Common myeloid progenitor, CD34-positive (primary cell): ENCODE results near the gene STAT6.

ENCODE experiments used
- CTCF ChIA-PET: fragments of 350-600 bp; sonication (Branson Sonifier 250); formaldehyde crosslinking; loops from one replicate; lab custom pipeline; 2021; ENCODE audit warnings: antibody characterized with exemption; lab: Charles Lee
- POLR2A ChIA-PET: fragments of 350-600 bp; sonication (Branson Sonifier 250); formaldehyde crosslinking; loops from one replicate; lab custom pipeline; 2021; ENCODE audit warnings: antibody characterized with exemption; lab: Charles Lee
- DNase-seq, 3 donors: peaks; one replicate each; pipeline versions ENCODE4 v3.0.0 to v3.0.0-alpha.2; 2013
- H3K27ac ChIP-seq, 2 experiments: 1 replicate in 1 of 2; 2 replicates in 1 of 2; pipeline ENCODE4 v1.7.0; 2013; ENCODE audit warnings: inconsistent platforms in 2 of 2, low read length in 2 of 2, mild to moderate bottlenecking in 2 of 2, low read depth in 1 of 2, moderate library complexity in 1 of 2; ENCODE audit not compliant: severe bottlenecking in 2 of 2, insufficient read depth in 1 of 2, poor library complexity in 1 of 2
- H3K27me3 ChIP-seq, 5 experiments: replicated peaks in 2 of 5; 1 replicate in 3 of 5; 2 replicates in 2 of 5; pipeline versions ENCODE4 v1.6.1 to v1.7.0; 2013; ENCODE audit warnings: low read length in 4 of 5, mild to moderate bottlenecking in 2 of 5, moderate library complexity in 2 of 5, inconsistent platforms in 1 of 5; ENCODE audit not compliant: insufficient read depth in 5 of 5, control insufficient read depth in 4 of 5
- H3K36me3 ChIP-seq, 4 experiments: 1 replicate in 2 of 4; 2 replicates in 2 of 4; pipeline versions ENCODE4 v1.6.1 to v1.7.0; 2013; ENCODE audit warnings: low read length in 3 of 4, control low read depth in 1 of 4, mild to moderate bottlenecking in 1 of 4; ENCODE audit not compliant: control insufficient read depth in 4 of 4, insufficient read depth in 4 of 4
- H3K4me1 ChIP-seq, 4 experiments: 1 replicate in 3 of 4; 2 replicates in 1 of 4; pipeline versions ENCODE4 v1.6.1 to v1.7.1; 2013; ENCODE audit warnings: low read length in 3 of 4, mild to moderate bottlenecking in 3 of 4, control low read depth in 1 of 4, inconsistent platforms in 1 of 4, moderate library complexity in 1 of 4; ENCODE audit not compliant: control insufficient read depth in 4 of 4, insufficient read depth in 4 of 4; ENCODE audit errors: control extremely low read depth in 1 of 4
- H3K4me3 ChIP-seq, 7 experiments: 1 replicate in 4 of 7; 2 replicates in 3 of 7; pipeline versions ENCODE4 v1.5.1 to v1.7.0; 2013; ENCODE audit warnings: mild to moderate bottlenecking in 7 of 7, low read length in 6 of 7, moderate library complexity in 6 of 7, inconsistent platforms in 2 of 7, low read depth in 2 of 7, control low read depth in 1 of 7; ENCODE audit not compliant: insufficient read depth in 4 of 7, control insufficient read depth in 1 of 7; ENCODE audit errors: extremely low read depth in 1 of 7
- H3K9me3 ChIP-seq, 5 experiments: 1 replicate in 4 of 5; 2 replicates in 1 of 5; pipeline versions ENCODE4 v1.6.1 to v1.7.1; 2013; ENCODE audit warnings: low read length in 4 of 5, mild to moderate bottlenecking in 2 of 5, inconsistent platforms in 1 of 5, low read depth in 1 of 5, moderate library complexity in 1 of 5; ENCODE audit not compliant: control insufficient read depth in 4 of 5, insufficient read depth in 2 of 5; ENCODE audit errors: control extremely low read depth in 1 of 5
- WGBS: methylation state at CpG from one replicate; pipeline ENCODE4 v1.1.5; 2013; ENCODE audit not compliant: insufficient coverage; 5-methylcytosine and 5-hydroxymethylcytosine counted together

The STAT6 gene

GRCh38 chr12:57072661-57073060, 38.5 kb downstream of the STAT6 start:
- no peak overlapping the region for H3K27ac ChIP-seq
- no peaks in the 10 kb centered on the region for H3K27me3 ChIP-seq
- WGBS: 100% methylated on average over 2 of the region's 2 CpGs
- H3K4me3 ChIP-seq: no peak overlapping the region
- POLR2A ChIA-PET: interaction anchor here (0.6 kb wide), 1 partner anchor 39 kb away, joined by 8 read pairs; the partner anchor contains the start of gene STAT6
- DNase-seq: no peak
- H3K9me3 ChIP-seq: no peaks in the 10 kb centered on the region
- H3K4me1 ChIP-seq: peaks cover 0 to 11% (median 9%) of the 10 kb centered on the region in 4 experiments
- CTCF ChIA-PET: interaction anchor here (0.6 to 29.8 kb wide), 8 partner anchors 8 to 116 kb away, joined by 3 to 835 read pairs (median 6); partner anchors contain the start of genes NAB2 and STAT6
- H3K36me3 ChIP-seq: peaks cover 0 to 38% (median 14%) of the 10 kb centered on the region in 4 experiments

GRCh38 chr12:57069523-57069922, 41.6 kb downstream of the STAT6 start:
- WGBS: 0% methylated on average over 2 of the region's 3 CpGs
- peaks cover 3 to 48% (median 18%) of the 10 kb centered on the region in 4 experiments for H3K36me3 ChIP-seq
- H3K4me1 ChIP-seq: peaks cover 0 to 9% (median 6%) of the 10 kb centered on the region in 4 experiments
- no peaks in the 10 kb centered on the region for H3K27me3 ChIP-seq
- peak overlapping the region in 1 of 2 experiments; percentile 68 for H3K27ac ChIP-seq
- H3K4me3 ChIP-seq: no peak overlapping the region
- ChIA-PET CTCF (interaction anchor here (0.8 to 29.8 kb wide), 17 partner anchors 11 to 111 kb away, joined by 3 to 835 read pairs (median 6); partner anchors contain the start of genes NAB2, NEMP1 and STAT6), POLR2A (interaction anchor here (0.8 to 2.4 kb wide), 4 partner anchors 19 to 42 kb away, joined by 3 to 23 read pairs (median 6); partner anchors contain the start of genes NAB2 and STAT6)
- peak; percentile 89 to 94 (median 93) for DNase-seq
- no peaks in the 10 kb centered on the region for H3K9me3 ChIP-seq

GRCh38 chr12:57066245-57066644, 44.9 kb downstream of the STAT6 start:
- H3K4me1 ChIP-seq: peaks cover 0 to 15% (median 6%) of the 10 kb centered on the region in 4 experiments
- no peaks in the 10 kb centered on the region for H3K9me3 ChIP-seq
- POLR2A ChIA-PET: no interaction called here
- 95% methylated on average over 2 of the region's 2 CpGs for WGBS
- CTCF ChIA-PET: interaction anchor here (1.4 to 29.8 kb wide), 4 partner anchors 14 to 58 kb away, joined by 4 to 835 read pairs (median 14); partner anchors contain the start of genes NAB2 and STAT6
- H3K4me3 ChIP-seq: no peak overlapping the region
- no peak for DNase-seq
- H3K27ac ChIP-seq: no peak overlapping the region
- peaks cover 3 to 43% (median 16%) of the 10 kb centered on the region in 4 experiments for H3K36me3 ChIP-seq
- H3K27me3 ChIP-seq: no peaks in the 10 kb centered on the region

GRCh38 chr12:57063991-57064685, 47.0 kb downstream of the STAT6 start:
- H3K4me1 ChIP-seq: peaks cover 0 to 9% (median 0%) of the 10 kb centered on the region in 4 experiments
- H3K36me3 ChIP-seq: peaks cover 10 to 47% (median 22%) of the 10 kb centered on the region in 4 experiments
- H3K9me3 ChIP-seq: no peaks in the 10 kb centered on the region
- ChIA-PET POLR2A (no interaction called here), CTCF (interaction anchor here (1.6 to 29.8 kb wide), 10 partner anchors 9 to 309 kb away, joined by 4 to 835 read pairs (median 11); partner anchors contain the start of genes NAB2, STAT6, TAC3 and ZBTB39)
- peak overlapping the region; percentile 27 to 29 for H3K27ac ChIP-seq
- WGBS: no CpG with 5 or more reads among the region's 5 CpGs
- DNase-seq: peak in 2 of 3 donors; percentile 56 to 74
- H3K27me3 ChIP-seq: no peaks in the 10 kb centered on the region
- peak overlapping the region in 1 of 7 experiments; percentile 34 for H3K4me3 ChIP-seq

- CTCF ChIA-PET: interaction anchor here (0.9 to 29.8 kb wide), 12 partner anchors 10 to 296 kb away, joined by 3 to 835 read pairs (median 12); partner anchors contain the start of genes HSD17B6, MYO1A, NAB2 and STAT6
- POLR2A ChIA-PET: no interaction called here
- Histone ChIP-seq H3K27me3 (no peaks in the 10 kb centered on the region), H3K9me3 (no peaks in the 10 kb centered on the region), H3K4me1 (no peaks in the 10 kb centered on the region), H3K4me3 (no peak overlapping the region), H3K36me3 (peaks cover 15 to 53% (median 34%) of the 10 kb centered on the region in 4 experiments), H3K27ac (peak overlapping the region in 1 of 2 experiments; percentile 1)
- WGBS: 100% methylated on average over 1 of the region's 1 CpG
- DNase-seq: no peak
Observed at GRCh38 chr12:57058454-57058853, 52.7 kb downstream of the STAT6 start.

- H3K4me1 ChIP-seq: no peaks in the 10 kb centered on the region
- H3K27me3 ChIP-seq: no peaks in the 10 kb centered on the region
- DNase-seq: no peak
- no peaks in the 10 kb centered on the region for H3K9me3 ChIP-seq
- POLR2A ChIA-PET: no interaction called here
- peaks cover 15 to 46% (median 30%) of the 10 kb centered on the region in 4 experiments for H3K36me3 ChIP-seq
- WGBS: 87% methylated on average over 5 of the region's 6 CpGs
- H3K27ac ChIP-seq: no peak overlapping the region
- no peak overlapping the region for H3K4me3 ChIP-seq
- CTCF ChIA-PET: interaction anchor here (0.7 to 29.8 kb wide), 10 partner anchors 8 to 55 kb away, joined by 3 to 835 read pairs (median 8); partner anchors contain the start of genes MYO1A, NAB2, NEMP1 and STAT6
Observed at GRCh38 chr12:57057067-57057751, 54.0 kb downstream of the STAT6 start.
